ENCODE measurements around the gene ARSG.
A peak's percentile ranks its signal among the peaks of the same experiment; 100 is the strongest.
"Not testable (repeated sequence)": the region's sequence is repeated elsewhere in the genome, so short reads cannot be mapped to it uniquely, and the experiment has no call there.

The ARSG gene

GRCh38 chr17:68281965-68282364 is 9.3 kb upstream of the ARSG start:
- not testable (repeated sequence) for DNase-seq

GRCh38 chr17:68288375-68288774 is 2.9 kb upstream of the ARSG start:
- no peak for DNase-seq

- DNase-seq: no peak
Measured at GRCh38 chr17:68288804-68289203, 2.5 kb upstream of the ARSG start.

- DNase-seq: no peak
Measured at GRCh38 chr17:68289473-68289872, 1.8 kb upstream of the ARSG start.

- DNase-seq: no peak
Measured at GRCh38 chr17:68289936-68290267, 1.4 kb upstream of the ARSG start.

- DNase-seq: peak; percentile 62
Measured at GRCh38 chr17:68290268-68290954, 884 bp upstream of the ARSG start.

- peak; percentile 94 for DNase-seq
Measured at GRCh38 chr17:68291836-68292688, 767 bp downstream of the ARSG start.

GRCh38 chr17:68292689-68293040 is 1.4 kb downstream of the ARSG start:
- no peak for DNase-seq

- no peak for DNase-seq
Measured at GRCh38 chr17:68293490-68294195, 2.3 kb downstream of the ARSG start.

- no peak for DNase-seq
Measured at GRCh38 chr17:68294196-68294555, 2.9 kb downstream of the ARSG start.

- no peak for DNase-seq
Measured at GRCh38 chr17:68294617-68295016, 3.3 kb downstream of the ARSG start.

GRCh38 chr17:68295086-68295485 is 3.8 kb downstream of the ARSG start:
- no peak for DNase-seq

GRCh38 chr17:68296217-68297191 is 5.2 kb downstream of the ARSG start:
- DNase-seq: no peak

- no peak for DNase-seq
Measured at GRCh38 chr17:68297195-68297594, 5.9 kb downstream of the ARSG start.

GRCh38 chr17:68298601-68299000 is 7.3 kb downstream of the ARSG start:
- DNase-seq: no peak

- DNase-seq: no peak
Measured at GRCh38 chr17:68299817-68300216, 8.5 kb downstream of the ARSG start.

- no peak for DNase-seq
Measured at GRCh38 chr17:68301438-68301959, 10.2 kb downstream of the ARSG start.

- DNase-seq: no peak
Measured at GRCh38 chr17:68302066-68302564, 10.8 kb downstream of the ARSG start.

GRCh38 chr17:68302666-68303065 is 11.4 kb downstream of the ARSG start:
- no peak for DNase-seq

- no peak for DNase-seq
Measured at GRCh38 chr17:68304706-68305105, 13.4 kb downstream of the ARSG start.

GRCh38 chr17:68305142-68305541 is 13.8 kb downstream of the ARSG start:
- DNase-seq: no peak

GRCh38 chr17:68306819-68307218 is 15.5 kb downstream of the ARSG start:
- no peak for DNase-seq

Data from RPMI8226 (cell line).